Measurements from ENCODE around the gene CALML6.
"Not testable (repeated sequence)": the region's sequence is repeated elsewhere in the genome, so short reads cannot be mapped to it uniquely, and the experiment has no call there.

The CALML6 gene

DNA sequence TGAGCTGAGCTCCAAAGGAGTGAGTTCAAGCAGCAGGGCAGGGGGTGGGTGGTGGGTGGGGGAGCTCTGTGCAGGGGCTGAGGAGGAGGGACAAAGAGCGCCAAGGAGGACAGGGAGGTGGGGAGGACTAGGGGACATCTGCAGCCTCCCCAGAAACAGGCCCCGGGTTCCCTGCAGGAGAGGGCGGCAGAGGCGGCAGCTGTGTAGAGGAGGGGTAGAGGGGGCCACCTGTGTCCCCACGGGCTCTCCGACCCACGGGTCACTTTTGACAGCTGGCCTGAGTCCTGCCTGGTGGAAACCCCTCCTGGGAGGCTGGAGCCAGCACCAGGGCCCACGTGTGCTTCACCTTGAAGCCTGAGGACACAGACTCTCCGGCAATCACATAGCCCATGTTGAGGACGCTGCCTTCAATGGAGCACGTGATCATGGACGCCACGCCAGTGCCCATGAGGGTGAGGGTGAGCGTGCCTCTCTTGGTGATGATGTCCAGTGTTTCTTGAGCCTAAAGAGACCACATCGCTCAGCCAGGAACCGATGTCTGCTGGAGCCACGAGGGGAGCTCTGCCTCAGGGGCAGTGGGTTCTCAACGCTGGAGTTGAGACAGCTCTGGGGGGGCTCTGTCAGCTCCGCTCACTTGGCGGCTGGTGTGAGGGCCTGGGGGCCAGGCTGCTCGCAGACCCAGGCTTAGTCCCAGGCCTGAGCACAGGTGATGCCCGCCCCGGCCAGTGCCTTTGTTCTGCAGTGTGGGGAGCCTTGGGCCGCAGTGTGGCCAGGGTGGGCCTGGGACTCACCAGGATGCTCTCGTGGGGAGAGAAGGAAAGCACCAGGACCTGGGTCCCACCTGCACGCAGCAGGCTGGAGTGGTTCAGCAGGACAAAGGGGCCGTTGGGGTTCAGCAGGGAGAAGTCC is 10.6 kb downstream of the CALML6 start:
- DNase-seq = no peak

DNA sequence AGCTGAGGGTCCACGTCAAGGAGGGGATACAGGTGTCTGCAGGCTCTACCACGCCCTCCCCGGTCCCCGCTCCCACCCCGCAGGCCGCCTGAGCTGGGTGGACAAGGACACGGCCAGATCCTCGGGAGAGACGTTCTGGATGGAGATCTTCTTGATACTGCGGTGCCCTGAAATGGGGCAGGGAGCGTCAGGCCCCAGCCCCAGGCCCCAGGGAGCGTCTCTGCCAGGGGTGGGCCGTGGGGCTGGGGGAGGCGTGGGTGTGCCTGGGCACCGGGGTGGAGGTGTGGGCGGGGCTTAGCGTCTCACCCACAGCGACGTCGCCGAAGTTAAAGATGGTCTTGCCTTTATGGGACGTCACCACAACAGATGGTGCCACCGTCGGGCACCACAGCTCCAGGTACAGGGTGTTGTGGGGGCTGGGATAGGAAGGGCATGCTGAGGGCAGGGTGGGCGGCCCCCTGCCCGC is 11.3 kb downstream of the CALML6 start:
- DNase-seq = no peak

DNA sequence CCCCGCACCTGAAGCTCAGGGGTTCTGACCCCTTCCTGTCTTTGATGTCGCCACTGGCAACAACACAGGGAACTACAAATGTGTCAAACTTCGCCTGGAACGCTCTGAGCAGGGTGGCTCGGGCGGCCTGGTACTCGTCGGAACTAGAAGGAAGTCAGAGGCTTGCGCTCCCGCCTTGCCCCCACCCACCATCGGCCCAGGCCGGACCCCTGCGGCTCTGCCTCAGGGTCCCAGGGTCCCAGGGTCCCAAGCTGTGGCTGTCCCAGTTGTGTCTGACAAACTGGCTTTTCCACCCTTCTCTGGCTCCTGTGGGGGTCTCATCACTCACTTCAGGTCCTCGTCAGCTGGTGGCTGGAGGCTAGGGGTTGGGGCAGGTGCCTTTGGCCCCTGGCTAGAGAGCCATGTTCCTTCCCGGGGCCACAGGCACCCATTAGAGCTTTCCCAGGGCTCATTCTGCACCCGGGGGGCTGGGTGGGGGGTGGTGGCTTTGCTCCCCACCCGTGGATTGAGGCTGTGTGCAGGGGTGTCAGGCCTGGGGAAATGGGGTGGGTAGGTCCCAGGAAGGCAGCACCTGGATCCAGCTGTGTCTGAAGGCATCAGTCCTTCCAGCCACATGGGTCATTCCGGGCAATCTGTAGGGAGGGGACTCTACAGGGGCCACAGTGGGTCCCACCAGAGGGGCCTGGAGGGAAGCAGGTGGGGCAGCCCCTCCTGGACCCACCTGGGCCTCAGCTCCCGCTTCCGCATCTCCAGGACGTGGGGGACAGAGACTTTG is 12.0 kb downstream of the CALML6 start:
- DNase-seq = no peak

DNA sequence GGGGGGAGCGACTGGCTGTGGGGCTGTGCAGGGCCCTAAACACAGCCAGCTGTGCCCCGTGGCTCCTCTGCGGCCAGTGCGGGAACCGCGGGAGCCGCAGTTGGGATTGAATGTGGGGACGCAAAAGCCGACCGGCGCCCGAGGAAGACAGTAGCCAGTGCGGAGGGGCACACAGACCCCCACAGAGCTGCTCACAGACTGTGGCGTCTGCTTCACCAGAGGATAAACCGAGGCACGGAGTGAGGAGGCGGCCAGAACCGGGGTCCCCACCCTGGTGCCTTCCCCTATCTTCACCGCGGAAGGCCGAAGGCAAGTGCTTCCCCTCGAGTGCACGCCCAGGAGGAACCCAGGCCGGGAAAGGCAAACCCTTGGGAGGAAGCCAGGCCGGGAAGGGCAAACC is 12.7 kb downstream of the CALML6 start:
- no peak for DNase-seq

DNA sequence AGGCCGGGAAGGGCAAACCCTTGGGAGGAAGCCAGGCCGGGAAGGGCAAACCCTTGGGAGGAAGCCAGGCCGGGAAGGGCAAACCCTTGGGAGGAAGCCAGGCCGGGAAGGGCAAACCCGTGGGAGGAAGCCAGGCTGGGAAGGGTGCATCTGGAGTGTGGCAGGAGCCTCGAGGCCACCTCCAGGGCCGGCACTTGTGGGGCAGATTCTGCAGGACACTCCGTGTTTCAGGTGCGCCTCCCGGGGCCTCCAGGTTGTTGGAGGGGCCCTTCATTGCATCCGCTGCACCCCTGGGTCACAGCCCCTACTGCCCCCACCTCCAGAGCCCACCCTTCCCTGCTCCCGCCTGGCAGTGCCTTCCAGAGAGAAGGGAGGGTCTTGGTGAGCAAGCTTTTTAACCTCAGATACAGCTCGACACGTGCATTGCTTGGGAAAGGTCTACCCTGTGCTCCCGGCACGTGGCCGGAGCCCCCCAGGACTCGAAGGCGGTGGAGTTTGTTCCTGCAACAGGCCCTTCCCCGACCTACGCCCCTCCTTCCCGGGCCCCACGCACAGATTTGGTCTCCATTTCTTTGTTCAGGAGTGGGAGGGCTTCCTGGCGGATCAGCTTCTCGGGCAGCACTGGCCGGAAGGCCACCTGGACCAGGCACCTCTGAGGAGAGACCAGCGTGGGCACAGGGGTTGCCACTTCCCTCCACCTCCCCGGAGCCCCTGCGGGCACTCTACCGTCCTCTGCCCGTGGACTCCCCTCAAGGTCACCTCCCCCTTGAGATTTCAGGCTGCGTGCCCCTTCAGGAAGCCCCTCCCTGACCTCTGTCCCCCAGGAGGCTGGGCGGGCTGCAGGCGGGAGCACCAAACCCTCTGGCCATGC is 13.4 kb downstream of the CALML6 start:
- DNase-seq = no peak

DNA sequence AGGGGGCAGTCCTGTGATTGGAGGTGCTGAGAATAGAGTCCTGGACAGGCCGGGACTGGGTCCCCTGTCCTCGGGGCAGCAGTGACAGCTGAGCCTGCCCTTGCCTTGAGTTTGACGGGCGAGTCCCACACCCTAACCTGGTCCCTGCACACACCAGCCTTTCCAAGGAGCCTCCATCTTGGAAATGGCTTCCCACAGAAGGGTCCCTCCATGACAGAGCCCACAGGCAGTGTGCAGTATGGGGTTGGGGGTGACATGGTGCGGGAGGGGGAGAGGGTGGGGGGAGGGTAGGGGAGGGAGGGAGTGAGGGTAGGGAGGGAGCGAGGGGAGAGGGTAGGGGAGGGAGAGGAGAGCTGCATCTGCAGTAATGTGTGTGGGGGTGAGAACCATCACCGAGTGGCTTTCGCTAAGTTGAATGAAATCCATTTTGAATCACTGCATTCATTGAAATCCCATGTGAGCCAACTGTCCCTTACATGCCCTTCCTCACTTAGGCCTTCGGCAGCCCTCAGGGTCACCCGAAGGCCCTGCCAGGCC is 14.1 kb downstream of the CALML6 start:
- DNase-seq = no peak

DNA sequence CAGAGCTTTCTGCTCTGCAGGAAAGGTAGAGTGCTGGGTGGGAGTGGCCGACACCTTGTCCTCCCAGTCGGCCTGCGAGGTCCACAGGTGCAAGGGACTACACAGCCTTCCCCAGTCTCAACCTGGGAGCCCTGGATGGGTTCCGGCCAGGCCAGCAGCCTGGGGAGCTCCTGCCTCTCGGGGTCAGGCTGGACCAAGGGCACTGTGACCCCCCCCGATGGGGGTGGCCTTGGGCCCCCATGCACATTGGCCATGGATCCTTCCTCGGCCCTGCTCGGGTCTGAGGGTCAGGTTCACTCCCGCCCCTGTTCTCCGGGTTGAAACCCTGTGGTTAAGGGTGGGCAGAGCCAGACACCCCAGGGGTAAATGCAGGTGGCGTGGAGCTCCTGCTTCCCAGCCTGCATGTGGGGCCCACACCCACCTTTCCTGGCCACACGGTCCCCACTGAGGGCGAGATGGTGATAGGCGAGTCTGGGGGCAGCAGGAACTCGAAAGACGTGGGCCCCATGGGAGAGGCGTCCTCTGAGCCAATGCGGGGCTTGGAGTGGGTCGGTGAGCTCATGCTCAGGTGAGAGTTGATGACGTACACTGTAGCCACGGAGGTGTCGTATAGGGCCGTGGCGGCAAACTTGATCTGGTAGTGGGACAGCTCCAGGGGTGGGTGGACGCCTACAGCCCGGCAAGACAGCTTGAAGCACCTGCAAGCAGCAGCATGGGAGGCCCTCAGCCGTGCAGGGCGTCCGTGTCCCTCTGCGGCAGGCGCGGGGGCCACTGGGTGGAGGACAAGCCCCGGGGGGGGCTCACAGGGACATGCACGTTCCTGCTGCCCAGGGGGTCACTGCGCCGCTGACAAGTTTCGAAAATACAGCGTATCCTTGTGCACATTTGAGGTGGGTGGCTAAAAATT is 14.8 kb downstream of the CALML6 start:
- DNase-seq = no peak

DNA sequence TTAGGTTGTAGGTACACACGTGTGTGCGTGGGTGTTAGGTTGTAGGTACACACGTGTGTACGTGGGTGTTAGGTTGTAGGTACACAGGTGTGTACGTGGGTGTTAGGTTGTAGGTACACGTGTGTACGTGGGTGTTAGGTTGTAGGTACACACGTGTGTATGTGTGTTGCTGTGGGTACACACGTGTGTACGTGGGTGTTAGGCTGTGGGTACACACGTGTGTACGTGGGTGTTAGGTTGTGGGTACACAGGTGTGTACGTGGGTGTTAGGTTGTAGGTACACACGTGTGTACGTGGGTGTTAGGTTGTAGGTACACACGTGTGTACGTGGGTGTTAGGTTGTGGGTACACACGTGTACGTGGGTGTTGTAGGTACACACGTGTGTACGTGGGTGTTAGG is 19.8 kb downstream of the CALML6 start:
- not testable (repeated sequence) for DNase-seq

DNA sequence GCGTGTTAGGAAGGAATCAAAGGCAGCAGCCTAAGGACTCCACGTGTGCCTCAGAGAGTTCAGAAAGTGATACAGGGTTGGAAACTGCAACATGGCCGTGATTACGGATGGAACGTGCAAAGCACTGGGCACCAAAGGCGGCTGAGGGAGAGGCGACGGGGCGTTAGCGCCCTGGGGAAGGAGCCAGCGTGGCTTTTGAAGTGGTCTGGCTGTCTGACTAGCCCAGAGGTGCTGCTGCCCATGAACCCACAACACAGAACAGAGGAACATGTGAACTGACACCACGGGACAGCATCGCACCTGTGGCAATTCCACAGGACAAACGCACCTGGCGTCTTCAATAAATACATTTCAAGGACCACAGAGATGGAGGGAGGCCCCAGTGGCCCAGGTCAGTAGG is 22.0 kb downstream of the CALML6 start:
- DNase-seq = no peak

DNA sequence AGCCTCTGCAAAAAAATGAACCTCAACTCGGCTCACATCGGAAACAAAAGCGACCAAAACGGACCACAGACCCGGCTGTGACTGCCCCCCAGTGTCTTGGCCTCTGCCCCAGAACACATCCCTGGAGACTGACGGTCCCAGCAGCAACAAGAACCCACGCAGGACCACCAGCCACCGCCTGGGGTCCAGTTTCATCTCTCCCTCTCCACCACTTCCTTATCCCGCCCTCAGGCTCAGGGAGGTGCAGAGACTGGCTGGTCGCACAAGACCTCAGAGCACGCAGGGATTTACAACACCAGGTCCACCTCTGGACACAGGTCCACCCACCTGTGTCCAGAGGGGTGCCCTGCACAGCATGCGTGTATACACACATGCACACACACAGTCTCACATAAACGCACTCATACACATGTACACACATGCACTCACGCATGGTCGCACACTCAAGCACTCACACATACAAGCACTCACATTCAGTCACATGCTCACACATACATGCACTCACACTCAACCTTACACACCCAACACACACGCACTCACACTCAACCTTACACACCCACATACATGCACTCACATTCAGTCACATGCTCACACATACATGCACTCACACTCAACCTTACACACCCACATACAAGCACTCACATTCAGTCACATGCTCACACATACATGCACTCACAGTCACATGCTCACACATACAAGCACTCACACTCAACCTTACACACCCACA is 22.7 kb downstream of the CALML6 start:
- DNase-seq = no peak

DNA sequence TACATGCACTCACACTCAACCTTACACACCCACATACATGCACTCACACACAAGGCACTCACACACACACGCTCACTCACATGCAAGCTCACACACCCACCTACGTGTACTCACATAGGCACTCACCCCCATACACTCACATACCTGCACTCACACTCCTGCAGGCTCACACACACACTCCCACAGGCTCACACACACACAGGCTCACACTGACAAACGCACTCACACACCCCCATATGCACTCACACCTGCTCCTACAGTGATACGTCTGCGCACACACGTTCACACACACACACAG is 23.2 kb downstream of the CALML6 start:
- no peak for DNase-seq

DNA sequence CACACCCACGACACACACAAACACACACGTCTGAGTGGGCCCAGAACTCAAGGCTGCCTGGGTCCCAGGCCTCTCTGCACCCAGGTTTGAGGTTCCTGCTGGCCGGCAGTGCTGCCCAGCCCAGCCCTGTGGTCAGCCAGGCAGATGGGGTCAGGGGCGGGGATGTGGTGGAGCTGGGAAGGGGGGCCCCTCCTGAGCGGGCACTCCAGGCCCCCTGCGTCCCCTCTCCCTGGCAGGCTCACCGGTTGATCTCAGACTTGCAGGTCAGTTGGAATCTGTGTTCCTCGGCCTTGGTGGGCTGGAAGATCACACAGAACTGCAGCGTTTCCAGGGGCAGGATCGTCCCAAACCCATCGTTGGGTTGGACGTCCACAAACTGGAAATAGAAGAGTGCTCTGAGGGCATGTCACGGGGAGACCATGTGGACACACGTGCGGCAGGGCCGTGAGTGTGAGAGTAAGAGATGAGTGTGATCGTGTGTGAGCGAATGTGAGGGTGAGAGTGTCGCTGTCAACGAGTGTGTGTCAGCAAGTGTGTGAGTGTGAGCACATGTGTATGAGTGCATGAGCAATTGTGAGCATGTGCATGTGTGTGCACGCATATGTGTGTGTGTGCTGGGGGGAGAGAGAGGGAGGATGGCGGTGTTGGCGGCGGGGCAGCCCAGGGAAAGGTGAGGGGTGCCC is 23.7 kb downstream of the CALML6 start:
- no peak for DNase-seq

DNA sequence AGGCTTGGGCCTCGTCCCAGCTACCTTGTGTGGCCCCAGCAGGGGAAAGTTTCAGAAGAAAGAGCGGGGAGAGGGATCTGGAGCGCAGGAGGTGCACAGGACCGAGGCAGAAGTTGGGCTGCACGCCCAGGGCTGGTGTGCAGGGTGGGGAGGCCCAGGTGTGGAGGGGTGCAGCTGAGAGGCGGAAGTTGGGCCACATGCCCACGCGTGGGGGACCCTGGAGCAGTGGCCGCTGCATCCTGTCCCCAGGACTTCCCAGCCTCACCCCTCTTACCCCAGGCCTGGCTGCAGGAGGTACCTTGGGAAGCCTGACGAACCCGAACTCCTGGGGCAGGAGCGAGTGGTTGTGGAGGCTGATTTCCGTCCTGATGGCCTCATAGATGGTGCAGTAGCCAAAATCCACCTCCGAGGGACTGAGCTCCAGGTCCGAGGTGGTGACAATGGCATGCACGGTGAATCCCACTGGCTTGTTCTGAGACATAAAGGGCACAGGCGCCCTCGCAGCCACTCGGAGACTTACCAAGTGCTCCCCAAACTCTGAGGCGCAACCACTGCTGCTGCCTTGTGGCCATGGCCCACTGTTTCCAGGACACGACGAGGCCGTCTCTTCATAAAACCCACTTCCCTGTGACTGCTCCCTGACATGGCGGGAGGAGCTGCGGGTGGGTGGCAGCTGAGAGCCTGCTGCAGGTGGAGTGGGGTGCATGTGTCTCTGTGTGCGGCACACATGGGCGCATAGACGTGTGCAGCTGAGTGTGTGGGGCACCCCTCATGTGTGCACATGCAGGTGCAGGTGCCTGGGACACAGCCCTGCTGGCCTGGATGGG is 24.4 kb downstream of the CALML6 start:
- no peak for DNase-seq

DNA sequence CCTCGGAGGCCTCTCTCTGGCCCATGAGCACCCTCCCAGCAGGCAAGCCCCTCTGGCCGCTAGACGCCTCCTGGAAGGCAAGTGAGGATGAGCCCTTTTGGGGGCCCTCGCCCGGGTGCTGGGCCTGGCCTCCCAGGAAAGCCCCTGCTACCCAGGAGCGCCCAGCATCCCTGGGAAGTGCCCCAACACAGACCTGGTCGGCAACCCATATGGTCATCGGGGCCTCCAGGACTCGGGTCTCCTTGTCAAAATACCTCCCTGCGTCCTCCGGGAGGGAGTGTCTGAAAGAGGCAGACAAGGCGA is 25.0 kb downstream of the CALML6 start:
- no peak for DNase-seq

DNA sequence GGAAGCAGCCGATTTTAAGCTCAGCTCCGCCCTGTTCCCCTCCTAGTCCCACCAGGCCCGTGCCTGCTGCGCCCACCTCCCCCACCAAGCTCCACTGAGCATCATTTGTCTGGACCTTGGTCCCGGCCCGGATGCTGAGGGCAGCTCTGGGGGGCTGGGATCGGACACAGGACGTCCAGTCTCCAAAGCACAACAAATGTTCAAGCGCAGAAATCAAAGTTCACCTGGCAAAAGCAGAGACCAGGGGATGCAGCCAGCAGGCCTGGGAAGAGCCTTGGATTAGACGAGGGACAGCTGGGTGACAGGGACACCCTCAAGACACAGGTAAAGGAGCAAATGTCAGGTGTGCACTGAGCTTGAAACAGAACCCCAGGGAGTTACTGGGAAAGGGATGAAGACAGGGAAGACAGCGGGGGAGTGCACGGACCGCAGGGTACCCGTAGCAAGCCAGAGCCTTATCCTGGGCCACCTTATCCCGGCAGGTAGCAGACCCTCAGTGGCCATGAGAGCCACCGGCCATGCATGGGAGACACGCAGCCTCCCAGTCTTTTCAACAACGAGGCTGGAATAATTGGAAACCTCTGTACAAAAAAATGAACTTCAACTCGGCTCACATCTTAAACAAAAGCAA is 26.3 kb downstream of the CALML6 start:
- no peak for DNase-seq

DNA sequence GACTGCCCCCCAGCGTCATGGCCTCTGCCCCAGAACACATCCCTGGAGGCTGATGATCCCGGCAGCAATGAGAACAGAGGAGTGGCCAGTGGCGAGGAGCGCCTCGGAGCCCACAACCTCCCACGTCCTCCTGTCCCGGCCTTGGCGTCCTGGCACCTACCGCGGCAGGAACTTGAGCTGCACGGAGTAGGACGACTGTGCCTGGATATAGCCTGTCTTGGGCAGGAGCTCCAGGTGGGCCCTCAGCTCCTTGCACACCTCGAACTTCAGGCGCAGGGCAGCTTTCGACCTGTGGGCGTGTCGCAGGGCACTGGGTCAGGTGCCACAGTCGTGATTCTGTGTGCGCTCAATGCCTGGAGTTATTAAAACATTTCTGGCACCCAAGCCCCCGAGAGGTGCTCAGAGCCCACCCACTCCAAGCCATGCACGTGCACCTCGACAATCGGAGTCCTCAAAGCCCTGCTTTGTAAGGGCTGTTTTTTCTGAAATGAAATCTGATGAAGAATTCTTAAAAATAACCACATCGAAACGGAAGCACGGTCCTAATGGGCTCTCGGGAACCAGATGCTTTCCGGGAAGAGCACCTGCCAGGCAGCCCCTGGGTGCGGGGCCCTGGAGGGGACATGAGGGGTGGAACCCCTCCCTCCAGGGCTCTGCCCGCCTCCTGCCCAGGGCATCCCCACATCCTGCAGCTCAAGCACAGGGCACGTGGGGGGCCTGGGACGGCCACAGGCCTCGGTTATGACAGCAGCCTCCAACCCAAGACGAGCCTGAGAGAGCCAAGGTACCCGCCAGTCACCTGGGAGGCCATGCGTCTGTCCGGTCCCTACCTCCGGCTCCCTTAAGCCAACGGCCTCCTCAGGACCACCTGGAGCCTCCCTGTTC is 27.1 kb downstream of the CALML6 start:
- no peak for DNase-seq

DNA sequence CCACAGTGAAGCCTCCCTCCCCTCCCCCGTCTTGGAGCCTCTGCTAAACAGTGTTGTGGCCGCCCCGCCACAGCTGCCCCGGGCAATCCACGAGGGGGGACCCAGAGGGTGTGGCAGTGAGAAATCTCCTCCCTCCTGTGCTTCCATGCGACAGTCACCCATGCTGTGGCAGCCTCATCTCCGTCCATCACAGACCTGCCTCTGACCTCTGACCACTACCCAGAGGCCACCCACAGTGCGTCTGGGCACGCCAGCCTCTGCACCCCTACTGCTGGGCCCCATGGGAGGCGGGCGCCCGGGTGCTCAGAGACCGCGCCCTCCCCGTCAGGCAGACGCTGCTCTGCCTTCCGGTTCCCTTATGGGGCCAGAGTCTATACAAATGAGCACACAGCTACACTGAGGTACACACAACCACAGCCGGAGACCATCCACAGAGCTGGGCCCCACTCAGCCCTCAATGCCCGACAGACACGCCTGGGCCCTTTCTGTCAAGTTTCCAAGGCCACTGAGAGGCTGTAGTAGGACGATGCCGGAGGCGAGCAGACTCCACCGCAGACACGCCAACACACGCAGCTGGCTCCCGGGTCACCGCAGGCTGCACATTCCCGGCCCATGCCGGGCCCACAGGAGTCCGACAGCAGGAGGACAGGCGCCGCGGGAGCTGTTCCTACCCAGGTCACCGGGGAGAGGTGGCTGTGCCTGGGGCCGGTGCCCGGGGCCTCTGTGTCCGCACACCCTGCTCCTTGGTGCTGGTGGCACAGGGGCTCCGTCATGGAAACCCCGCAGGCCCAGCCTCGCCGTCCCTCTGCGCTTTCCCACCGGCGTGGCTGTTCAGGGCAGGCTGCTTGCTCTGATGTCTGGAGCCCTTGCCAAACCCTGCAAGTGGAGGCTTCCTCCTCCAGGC is 27.9 kb downstream of the CALML6 start:
- no peak for DNase-seq
